NB4 (cell line): Measurements from ENCODE around the gene SPECC1L.

Source experiments
- CTCF ChIP-seq: IDR thresholded peaks from one replicate; pipeline ENCODE4 v1.5.1; 2012; ENCODE audit warnings: low read depth, low read length
- TF ChIP-seq, protein P1 (sequence below): IDR thresholded peaks from 2 replicates; pipeline ENCODE4 v1.6.1; 2011; ENCODE audit warnings: low read depth, low read length

GRCh38 chr22:24289114-24289513 lies 18.5 kb downstream of the SPECC1L start:
- TF ChIP-seq, protein P1, sequence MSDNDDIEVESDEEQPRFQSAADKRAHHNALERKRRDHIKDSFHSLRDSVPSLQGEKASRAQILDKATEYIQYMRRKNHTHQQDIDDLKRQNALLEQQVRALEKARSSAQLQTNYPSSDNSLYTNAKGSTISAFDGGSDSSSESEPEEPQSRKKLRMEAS = no peak
- no peak for TF ChIP-seq CTCF
